Measurements from ENCODE around the gene TFAP2D.

- no peak for TF ChIP-seq CREB5 (CRISPR knock-in tag; IDR thresholded peaks at IDR 0.05; ENCODE audit: low read depth)
- TF ChIP-seq ARNTL (CRISPR knock-in tag; IDR thresholded peaks at IDR 0.05; ENCODE audit: borderline replicate concordance, low read depth) = no peak
- TF ChIP-seq ISL1 (CRISPR knock-in tag; IDR thresholded peaks at IDR 0.05) = no peak
These were observed 1.4 kb downstream of the TFAP2D start for GRCh38 chr6:50714487-50715379.

Measured in SK-N-SH treated with all-trans-retinoic acid at 6 μM for 48 hours (cell line).